ENCODE measurements around the gene SNX9. TPM values are rescaled to one million over a fixed set of nuclear protein-coding genes. Genes with fewer than 3 reads are reported as not detected.

The SNX9 gene
- polyA plus RNA-seq, 2 of the 4 experiments (the other 2 are of a cell fraction), result 13.9 to 29.8 TPM

DNA sequence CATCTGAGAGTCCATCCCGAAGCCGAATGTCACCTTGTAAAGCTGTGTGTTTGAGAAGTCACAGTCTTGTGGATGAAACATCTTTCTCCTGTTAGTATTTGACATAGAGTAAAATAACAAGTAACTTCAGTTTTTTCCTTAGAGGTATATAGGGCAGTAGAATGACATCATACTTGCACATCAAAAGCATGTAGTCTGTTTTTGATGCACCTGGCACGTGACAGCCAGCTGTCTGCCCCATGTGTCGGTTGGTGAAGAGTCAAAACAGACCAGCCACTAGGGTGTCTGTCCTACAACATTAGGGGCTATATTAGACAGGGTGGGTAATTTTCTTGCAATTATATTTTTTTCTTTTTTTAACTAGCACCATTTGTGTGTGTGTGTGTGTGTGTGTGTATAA is 70.2 kb downstream of the SNX9 start (continued):
- TF ChIP-seq RAD21 (conservative IDR thresholded peaks at IDR 0.05 in 1 of 2, IDR thresholded peaks at IDR 0.05 in 1 of 2) (no peak), FOSL2 (IDR thresholded peaks at IDR 0.05) (no peak), FOSL2 (CRISPR knock-in tag; IDR thresholded peaks at IDR 0.05) (no peak), EP300 (IDR thresholded peaks at IDR 0.05) (no peak)

DNA sequence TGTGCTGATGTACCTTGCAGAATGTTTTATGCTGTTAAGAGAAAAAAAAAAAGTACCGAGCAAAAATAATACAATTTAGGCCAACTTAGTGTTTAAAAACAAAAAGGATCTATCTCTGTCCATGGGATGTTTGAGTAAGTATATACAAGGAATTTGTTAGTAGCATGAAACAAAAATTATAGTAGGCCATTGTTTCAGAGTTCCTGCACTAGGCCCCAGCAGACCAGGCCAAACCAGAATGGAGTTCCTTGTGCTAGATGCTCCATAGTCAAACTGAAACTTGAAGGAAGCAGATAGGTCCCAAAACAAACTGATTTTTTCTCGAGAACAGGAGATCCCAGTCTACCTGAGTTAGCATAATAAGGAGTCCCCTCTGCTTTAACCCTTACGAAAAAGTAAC is 72.5 kb downstream of the SNX9 start:
- POLR2A ChIA-PET, result no interaction called here
- ATAC-seq, result no peak
- H3K4me3 ChIP-seq, result no peak overlapping the region
- no peak for DNase-seq (ENCODE audit: low read depth in 1 of 2, low spot score in 1 of 2)
- no peak overlapping the region for H3K4me2 ChIP-seq
- no peak overlapping the region for H3K27ac ChIP-seq
- CTCF ChIA-PET, result no interaction called here
- H3K4me1 ChIP-seq, result no peaks in the 10 kb centered on the region
- FAIRE-seq, result no peak
- no peaks in the 10 kb centered on the region for H3K9me3 ChIP-seq
- WGBS (ENCODE audit: missing lambda C conversion rate), result 95% methylated on average over 3 of the region's 3 CpGs
- TF ChIP-seq TP53 (CRISPR knock-in tag; IDR thresholded peaks at IDR 0.05) (no peak), SMC3 (IDR thresholded peaks at IDR 0.05) (no peak), ZFP36 (IDR thresholded peaks at IDR 0.05; ENCODE audit: borderline replicate concordance, partially characterized antibody) (no peak), EHF (CRISPR knock-in tag; IDR thresholded peaks at IDR 0.05) (no peak), HDAC2 (IDR thresholded peaks at IDR 0.05) (no peak), NFE2L2 (conservative IDR thresholded peaks at IDR 0.05; ENCODE audit: low read length) (no peak), RNF2 (IDR thresholded peaks at IDR 0.05; ENCODE audit: borderline replicate concordance, low read depth) (no peak), NR3C1 (IDR thresholded peaks at IDR 0.05) (no peak), KDM5A (IDR thresholded peaks at IDR 0.05) (no peak), POLR2AphosphoS2 (conservative IDR thresholded peaks at IDR 0.05; ENCODE audit: low read length) (no peak), USF2 (IDR thresholded peaks at IDR 0.05) (no peak), PHF8 (IDR thresholded peaks at IDR 0.05; ENCODE audit: borderline replicate concordance, low read depth) (no peak), HEYL (CRISPR knock-in tag; IDR thresholded peaks at IDR 0.05) (no peak)
- TF ChIP-seq, protein P1, sequence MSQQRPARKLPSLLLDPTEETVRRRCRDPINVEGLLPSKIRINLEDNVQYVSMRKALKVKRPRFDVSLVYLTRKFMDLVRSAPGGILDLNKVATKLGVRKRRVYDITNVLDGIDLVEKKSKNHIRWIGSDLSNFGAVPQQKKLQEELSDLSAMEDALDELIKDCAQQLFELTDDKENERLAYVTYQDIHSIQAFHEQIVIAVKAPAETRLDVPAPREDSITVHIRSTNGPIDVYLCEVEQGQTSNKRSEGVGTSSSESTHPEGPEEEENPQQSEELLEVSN (IDR thresholded peaks at IDR 0.05; ENCODE audit: borderline replicate concordance, low read depth), result no peak

- CTCF ChIA-PET, result interaction anchor here (0.6 to 0.7 kb wide), 2 partner anchors 140 to 237 kb away, joined by 3 to 4 read pairs; no protein-coding TSS in a partner anchor
- no peaks in the 10 kb centered on the region for H3K4me1 ChIP-seq
- POLR2A ChIA-PET, result no interaction called here
- ATAC-seq (no peak), DNase-seq (ENCODE audit: low read depth in 1 of 2, low spot score in 1 of 2) (no peak), FAIRE-seq (no peak)
- no peak overlapping the region for H3K4me3 ChIP-seq
- TF ChIP-seq PHF8 (IDR thresholded peaks at IDR 0.05; ENCODE audit: borderline replicate concordance, low read depth) (no peak), ESRRA (IDR thresholded peaks at IDR 0.05; ENCODE audit: borderline replicate concordance, low read length) (no peak), RCOR1 (IDR thresholded peaks at IDR 0.05; ENCODE audit: low read depth, low read length) (no peak)
- TF ChIP-seq, protein P2, sequence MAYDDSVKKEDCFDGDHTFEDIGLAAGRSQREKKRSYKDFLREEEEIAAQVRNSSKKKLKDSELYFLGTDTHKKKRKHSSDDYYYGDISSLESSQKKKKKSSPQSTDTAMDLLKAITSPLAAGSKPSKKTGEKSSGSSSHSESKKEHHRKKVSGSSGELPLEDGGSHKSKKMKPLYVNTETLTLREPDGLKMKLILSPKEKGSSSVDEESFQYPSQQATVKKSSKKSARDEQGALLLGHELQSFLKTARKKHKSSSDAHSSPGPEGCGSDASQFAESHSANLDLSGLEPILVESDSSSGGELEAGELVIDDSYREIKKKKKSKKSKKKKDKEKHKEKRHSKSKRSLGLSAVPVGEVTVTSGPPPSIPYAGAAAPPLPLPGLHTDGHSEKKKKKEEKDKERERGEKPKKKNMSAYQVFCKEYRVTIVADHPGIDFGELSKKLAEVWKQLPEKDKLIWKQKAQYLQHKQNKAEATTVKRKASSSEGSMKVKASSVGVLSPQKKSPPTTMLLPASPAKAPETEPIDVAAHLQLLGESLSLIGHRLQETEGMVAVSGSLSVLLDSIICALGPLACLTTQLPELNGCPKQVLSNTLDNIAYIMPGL (CRISPR knock-in tag; IDR thresholded peaks at IDR 0.05; ENCODE audit: borderline replicate concordance), result no peak
- H3K4me2 ChIP-seq, result no peak overlapping the region
- 98% methylated on average over 3 of the region's 4 CpGs for WGBS (ENCODE audit: missing lambda C conversion rate)
- no peaks in the 10 kb centered on the region for H3K9me3 ChIP-seq
- no peak overlapping the region for H3K27ac ChIP-seq
Observed at GRCh38 chr6:157896932-157897331, 73.9 kb downstream of the SNX9 start.

Data from A549 (cell line).